Right ventricle myocardium inferior (tissue), 1 donor: Measurements from ENCODE around the gene RAB26. TPM values are rescaled to one million over a fixed set of nuclear protein-coding genes. Genes with fewer than 3 reads are reported as not detected.
"Not testable (repeated sequence)": the region's sequence is repeated elsewhere in the genome, so short reads cannot be mapped to it uniquely, and the experiment has no call there.

ENCODE experiments used
- ATAC-seq: fragments of 200-7000 bp; cut with Tn5 transposase; one replicate; pipeline ENCODE4 v1.9.1; 2020; ENCODE audit warnings: mild to moderate bottlenecking, moderate library complexity
- DNase-seq: peaks from one replicate; pipeline ENCODE4 v3.0.0; 2021; ENCODE audit errors: missing footprints
- intact Hi-C: fragments of 100-400 bp; cut with DNase I; formaldehyde crosslinking; loops from one replicate; pipeline ENCODE4 v1.11.0; 2022
- total RNA-seq: library from RNA; stranded (reverse); fragmentation: NEBNext Ultra II Directional; extraction: Animal tissue kit (Norgen Biotek cat#: 25700); gene quantifications from one replicate; pipeline ENCODE4 v1.2.1, GENCODE V29; 2021
- donor health status: DM: no; HTN: yes; CAD: no; lungs with severe emphysema.

The RAB26 gene
- total RNA-seq, 1 donor from 2014 or later, result 0.87 TPM

DNA sequence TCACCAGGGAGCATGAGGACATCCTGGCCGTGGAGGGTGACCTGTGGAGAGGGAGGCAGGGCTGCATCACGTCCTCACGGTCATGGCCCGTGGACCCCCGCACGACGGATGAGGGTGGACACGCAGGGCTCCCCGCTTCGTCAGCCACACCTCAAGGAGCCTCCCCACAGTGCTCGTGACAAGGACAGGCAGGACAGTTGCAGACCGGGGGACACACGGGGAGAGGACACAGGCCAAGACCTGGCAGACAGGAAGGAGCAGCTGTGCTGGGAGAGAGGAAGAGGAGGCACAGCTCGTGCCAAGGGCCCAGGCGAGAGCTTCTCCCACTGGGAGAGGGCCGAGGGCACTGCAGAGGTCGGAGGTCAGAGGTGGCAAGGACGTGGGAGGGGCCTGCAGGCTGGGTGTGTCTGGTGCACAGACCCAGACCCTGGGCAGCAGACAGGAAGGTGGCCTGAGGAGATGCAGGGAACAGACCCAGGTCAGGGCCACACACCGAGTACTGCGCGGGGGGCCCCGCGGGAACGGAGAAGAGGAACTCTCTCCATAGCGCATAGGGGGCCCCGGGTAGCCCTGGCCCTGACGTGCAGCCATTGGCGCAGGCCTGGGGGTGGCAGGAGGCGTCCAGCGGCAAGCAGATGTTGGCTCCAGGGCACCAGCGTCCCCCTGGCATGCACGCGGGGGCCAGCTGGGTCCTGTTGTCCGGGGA lies 33.4 kb upstream of the RAB26 start:
- intact Hi-C loops, ATAC-seq: not testable (repeated sequence)
- peak; percentile 59 for DNase-seq

DNA sequence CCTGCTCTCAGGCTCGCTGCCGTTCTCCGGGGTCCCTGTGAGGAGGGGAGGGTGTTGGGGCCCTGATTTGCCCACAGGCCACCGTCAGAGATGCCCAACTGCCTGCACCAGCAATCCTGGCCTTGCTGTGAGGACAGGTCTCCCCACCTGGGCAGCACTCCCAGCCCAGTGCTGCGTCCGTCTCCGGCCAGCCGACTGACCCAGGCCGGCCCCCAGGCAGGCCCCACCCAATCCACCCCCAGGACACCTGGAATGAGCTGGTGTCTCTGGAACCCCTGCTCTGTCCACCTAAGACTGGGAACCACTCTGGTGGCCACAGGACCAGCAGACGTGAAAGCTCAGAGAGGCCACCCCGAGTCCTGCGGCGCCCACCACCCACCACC lies 32.8 kb upstream of the RAB26 start:
- ATAC-seq (no peak), DNase-seq (no peak)
- intact Hi-C loops, result no loop called here

DNA sequence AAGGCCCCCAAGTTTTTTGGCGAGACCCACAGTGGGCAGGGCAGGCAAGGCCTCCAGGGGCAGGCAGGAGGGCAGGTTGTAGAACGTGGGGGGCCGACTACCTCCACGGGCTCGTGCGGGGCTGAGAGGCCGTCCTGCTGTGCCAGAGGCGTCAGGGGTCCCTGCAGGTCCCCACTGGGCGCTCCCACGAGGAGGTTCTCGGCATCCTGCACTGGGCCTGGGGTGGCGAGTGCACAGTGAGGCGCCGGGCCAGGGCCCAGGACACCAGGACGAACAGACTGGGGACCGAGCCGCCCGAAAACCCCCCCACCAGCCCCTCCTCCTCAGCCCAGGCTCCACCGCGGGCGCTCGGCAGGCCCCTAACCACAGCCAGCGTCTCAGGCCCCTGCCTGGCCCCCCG lies 32.0 kb upstream of the RAB26 start:
- intact Hi-C loops, ATAC-seq: not testable (repeated sequence)
- peak; percentile 40 for DNase-seq

DNA sequence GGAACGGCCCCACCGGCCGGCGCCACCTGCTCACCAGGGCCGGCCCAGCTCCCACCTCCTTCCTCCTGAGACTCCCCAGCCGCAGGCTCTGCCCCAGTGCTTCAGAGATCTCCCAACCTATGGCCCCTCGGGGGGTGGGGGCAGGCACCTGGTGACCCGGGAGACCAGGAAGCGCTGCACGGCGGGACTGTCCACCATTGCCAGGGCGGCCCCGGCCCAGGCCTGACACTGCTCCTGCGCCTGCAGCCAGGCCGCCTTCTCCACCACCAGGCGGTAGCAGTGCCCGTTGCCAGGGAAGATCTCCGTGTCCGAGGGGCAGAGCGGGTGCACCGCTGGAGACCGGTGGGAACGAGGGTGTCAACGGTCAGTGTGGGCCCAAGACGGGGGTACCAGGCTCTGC lies 31.1 kb upstream of the RAB26 start:
- intact Hi-C loops, ATAC-seq: not testable (repeated sequence)
- DNase-seq, result peak; percentile 21

DNA sequence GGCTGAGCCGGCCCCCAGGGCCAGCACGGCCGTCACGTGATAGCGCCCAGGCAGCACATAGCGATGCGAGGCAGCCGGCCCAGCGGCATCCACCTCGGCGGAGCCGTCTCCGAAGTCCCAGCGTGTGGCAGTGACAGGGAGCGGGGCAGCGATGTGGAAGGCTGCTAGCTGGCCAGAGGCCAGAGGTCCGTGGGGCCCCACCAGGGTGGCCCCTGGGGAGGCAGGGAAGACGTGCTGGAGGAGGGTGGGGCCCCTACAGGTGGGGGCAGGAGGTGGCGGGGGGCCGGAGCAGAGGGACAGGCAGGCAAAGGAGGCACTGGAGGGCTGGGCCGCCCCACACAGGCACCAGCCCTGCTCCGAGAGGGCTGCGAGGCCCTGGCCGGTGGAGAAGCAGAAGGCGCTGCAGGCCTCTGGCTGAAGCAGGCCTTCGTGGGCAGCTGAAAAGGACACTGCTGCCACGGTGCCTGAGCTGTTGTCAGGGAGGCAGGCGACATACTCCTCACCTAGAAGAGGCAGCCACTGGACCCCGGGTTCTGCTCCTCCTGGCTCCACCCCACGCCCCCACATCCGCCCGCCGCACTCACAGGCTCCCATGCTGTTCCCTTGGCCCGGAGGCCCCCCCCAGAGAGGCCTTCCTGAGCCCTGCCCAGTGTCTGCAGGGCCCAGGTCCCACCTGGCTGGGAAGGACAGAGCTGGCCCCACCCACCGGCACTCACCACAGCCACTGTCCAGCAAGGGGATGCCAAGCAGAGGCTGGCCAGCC lies 30.3 kb upstream of the RAB26 start:
- DNase-seq, result peak; percentile 30
- intact Hi-C loops, ATAC-seq: not testable (repeated sequence)

DNA sequence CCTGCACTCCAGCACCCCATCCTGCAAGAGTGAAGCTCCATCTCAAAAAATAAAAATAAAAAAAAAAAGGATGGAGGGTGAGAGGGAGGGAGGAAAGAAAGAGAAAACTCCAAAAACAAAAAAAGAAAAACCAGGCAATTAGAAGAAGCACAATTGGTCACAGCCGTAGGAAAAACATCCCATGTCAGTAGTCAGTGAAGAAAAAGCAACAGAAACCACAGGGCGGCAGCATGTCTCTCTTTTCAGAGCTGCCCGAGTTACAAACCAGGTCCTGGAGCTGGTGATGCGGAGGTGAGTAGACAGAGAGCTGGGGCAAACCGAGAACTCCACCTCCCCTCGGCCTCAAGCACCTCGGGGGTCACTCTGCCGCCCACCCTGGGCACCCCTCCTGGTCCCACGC lies 27.1 kb upstream of the RAB26 start:
- intact Hi-C loops, result loop anchor here (5.0 kb wide), 1 partner anchor 74 kb away; the partner anchor contains the start of genes NTHL1 and TSC2
- ATAC-seq, DNase-seq: not testable (repeated sequence)

DNA sequence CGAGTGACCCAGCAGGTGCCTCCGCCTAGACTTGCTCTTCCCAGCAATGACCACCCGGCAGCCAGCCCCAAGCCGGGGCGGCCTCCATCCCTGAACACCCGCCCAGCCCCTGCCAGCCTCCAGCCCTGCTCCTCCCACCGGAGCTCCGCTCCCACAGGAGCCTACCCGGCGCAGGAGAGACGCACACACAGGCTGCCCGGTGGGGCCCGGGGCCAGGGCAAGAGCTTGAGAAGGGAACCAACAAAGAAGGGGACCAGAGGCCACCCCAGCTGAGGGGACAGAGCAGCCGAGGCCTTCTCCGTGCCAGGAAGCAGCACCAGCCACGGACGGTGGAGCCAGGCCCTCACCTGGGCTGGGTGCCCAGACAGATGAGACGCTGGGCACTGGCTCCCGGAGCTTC lies 26.6 kb upstream of the RAB26 start:
- intact Hi-C loops, result loop anchor here (5.0 kb wide), 1 partner anchor 75 kb away; the partner anchor contains the start of genes NTHL1 and TSC2
- ATAC-seq (peak; percentile 26), DNase-seq (no peak)

DNA sequence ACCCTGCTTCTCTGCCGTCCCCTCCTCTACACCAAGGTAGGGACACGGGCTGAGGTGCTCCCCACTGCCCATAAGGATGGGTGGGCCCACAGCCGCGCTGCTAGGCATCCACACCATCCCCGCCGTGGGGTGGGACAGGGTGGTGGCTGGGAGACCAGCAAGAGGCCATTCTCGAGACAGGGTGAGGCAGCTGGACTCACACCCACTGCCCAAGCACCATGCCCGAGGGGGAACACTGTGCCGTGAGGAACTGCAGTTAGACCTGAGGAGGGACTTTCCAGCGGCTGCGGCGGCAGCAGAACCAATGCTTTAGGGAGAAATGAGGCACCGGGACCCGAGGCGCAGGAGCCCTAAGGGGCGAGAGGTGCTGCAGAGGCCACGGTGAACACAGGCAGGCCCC lies 26.0 kb upstream of the RAB26 start:
- ATAC-seq, result no peak
- DNase-seq, result no peak
- intact Hi-C loops, result loop anchor here (5.0 kb wide), 1 partner anchor 75 kb away; the partner anchor contains the start of genes NTHL1 and TSC2

DNA sequence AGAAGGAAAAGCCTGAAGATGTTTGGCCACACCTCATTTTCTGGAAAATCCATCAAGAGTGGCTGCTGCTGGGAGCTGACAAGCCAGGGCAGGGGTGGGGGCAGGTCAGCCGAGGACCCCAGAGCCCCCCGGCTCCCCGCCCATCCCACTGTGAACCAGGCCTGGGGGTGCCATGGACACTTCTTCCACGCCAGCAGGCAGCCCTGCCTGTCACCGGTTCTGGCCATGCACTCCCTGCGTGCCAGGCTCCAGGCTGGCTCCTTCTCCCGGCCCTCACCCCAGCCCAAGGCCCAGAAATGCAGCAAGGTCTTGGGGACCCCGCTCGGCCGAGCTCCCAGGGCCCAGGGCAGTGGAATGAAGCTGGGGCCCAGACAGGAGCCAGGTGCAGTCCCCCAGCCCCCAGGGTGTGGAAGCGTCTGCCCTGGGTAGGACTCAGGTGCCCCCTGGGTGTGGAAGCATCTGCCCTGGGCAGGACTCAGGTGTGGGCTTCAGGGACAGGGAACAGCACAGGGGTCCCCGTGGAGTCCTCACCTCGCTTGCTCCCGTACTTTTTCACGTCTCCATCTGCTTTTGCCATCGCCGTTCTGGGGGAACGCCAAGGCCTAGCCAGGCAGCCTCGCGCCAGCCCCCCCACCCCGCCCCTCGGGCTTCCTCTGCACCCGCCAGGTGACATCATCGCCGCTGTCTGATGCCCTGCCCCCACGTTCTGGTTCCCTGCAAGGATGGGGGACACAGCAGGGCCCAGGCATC lies 25.3 kb upstream of the RAB26 start:
- peak; percentile 68 for DNase-seq
- intact Hi-C loops, result loop anchor here (5.0 kb wide), 1 partner anchor 76 kb away; the partner anchor contains the start of genes NTHL1 and TSC2
- not testable (repeated sequence) for ATAC-seq

DNA sequence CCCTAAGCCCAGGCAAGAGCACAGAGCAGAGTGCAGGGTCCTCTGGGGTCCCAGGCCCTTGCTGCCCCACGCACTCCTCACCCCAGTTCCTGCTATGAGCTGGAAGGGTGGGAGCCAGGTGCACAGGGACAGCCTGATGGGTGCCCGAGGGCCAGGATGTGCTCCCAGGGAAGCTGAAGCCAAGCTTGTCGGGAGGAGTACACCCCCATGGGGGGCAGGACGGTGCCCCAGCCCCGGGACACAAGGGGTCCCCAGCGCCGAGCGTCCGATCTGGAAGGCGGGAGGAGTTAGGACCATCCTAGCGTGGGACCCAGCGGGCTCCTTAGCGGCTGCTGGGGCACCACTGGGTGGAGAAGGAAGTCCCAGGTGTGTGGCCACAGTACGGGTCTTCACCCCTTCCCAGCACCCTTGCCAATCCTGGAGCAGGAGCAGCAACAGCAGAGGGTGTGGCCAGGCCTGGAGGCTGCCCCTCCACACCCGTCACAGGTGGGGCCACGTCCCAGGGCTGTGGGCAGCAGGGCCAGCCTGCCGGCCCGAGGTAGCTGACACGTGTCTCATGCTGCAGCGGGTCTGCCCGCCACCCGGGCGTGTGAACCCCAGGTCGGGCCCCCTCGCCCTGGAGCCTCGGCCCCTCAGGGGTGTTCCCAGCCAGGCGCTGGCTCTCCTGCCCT lies 24.6 kb upstream of the RAB26 start:
- intact Hi-C loops, result loop anchor here (5.0 kb wide), 1 partner anchor 77 kb away; the partner anchor contains the start of genes NTHL1 and TSC2
- not testable (repeated sequence) for DNase-seq, ATAC-seq

DNA sequence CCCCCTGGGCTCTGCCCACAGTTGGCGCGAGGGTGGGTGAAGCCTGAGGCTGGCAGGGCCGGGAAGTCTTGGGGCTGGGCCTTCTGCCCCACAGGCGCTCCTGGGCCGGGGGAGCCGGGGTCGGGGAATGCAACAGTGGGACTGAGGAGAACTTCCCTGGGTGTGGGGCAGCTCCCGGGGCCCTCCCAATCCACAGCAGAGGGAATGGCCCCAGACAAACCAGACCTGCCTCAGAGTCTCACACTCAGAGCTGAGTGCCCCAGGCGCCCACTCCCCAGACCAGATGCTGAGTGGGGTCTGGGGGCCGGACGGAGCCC lies 24.1 kb upstream of the RAB26 start:
- intact Hi-C loops, result loop anchor here (5.0 kb wide), 1 partner anchor 77 kb away; the partner anchor contains the start of genes NTHL1 and TSC2
- DNase-seq, ATAC-seq: not testable (repeated sequence)

DNA sequence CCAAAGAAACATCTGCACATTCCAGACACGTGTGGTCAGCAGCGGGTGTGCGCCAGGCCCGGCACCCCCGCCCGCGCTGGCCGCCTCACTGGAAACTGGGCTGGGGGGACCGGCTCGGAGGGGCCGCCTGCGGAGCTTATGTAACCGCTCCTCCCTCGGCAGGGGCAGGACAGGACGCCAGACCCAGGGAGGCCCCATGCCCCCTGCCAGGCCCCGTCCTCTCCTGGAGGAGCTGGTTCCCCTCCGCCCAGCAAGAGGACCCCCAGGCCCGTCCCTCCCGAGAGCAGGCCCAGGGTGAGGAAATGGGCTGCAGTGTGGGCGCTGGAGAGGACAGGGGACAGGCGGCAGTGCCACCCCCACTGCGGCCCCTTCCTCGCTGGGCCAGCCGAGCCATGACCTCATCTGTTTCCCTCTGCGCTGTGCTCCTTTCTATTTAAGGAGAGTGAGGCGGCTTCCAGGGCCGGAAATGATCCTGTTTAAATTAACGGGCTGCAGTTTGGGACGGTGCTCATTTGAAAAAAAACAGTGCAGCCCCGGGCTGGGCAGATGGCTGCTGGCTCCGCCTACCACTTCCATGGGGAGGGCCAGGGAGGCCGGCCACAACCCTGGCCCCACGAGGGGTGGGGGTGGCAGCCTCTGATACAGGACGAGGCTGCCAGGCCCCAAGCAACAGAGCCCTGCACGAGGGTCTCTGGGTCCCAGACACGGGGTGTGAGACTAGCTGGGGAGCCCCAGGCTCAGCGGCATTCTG lies 23.6 kb upstream of the RAB26 start:
- DNase-seq, result peak; percentile 80
- ATAC-seq, result peak; percentile 60
- intact Hi-C loops, result loop anchor here (5.0 kb wide), 1 partner anchor 78 kb away; the partner anchor contains the start of genes NTHL1 and TSC2

DNA sequence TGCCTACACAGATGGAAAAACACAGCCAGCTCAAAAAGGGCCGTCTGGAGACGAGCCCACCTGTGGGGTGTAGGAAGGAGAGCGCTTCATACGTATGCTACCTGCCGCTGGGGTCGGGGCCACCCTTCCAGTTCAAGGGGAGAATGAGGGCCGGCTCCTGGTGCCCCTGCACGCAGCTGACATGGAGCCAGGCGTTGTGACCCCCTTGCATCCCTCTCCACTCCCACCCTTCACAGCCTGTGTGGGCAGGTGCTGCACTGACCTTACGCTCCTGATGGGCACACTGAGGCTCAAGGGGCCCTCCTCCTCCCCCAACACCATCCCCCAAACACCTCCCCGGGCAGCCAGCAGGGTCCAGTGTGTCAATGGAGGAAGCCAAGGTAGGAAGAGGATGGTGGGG lies 22.8 kb upstream of the RAB26 start:
- intact Hi-C loops, ATAC-seq: not testable (repeated sequence)
- peak; percentile 60 for DNase-seq

DNA sequence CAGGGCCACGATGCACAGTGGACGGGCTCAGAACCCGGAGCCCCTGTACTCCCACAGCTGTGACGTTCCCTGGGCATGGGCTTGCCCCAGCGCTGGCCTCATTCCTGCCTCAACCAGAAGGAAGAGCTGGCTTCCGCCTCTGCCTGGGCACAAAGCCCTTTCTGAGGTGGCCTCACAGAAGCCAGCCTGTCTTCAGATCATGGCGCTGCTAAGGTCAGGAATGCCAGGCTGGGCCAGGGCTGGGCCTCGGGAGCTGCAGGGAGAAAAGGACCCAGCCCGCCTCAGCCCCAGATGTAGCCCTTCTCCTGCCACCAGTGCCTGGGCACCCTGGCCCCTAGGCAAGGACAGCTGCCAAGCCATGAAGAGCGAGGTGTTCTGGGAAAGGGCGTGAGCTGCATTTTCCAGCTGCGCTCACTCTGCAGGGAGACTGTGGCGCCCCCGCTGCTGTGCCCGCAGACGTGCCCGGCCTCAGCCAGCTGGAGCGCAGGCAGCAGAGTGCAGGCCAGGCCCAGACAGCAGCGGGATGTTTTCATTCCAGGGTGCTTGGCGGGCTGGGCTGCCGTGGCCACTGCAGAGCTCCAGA lies 22.2 kb upstream of the RAB26 start:
- DNase-seq (peak; percentile 66), ATAC-seq (peak; percentile 29)
- intact Hi-C loops, result not testable (repeated sequence)

DNA sequence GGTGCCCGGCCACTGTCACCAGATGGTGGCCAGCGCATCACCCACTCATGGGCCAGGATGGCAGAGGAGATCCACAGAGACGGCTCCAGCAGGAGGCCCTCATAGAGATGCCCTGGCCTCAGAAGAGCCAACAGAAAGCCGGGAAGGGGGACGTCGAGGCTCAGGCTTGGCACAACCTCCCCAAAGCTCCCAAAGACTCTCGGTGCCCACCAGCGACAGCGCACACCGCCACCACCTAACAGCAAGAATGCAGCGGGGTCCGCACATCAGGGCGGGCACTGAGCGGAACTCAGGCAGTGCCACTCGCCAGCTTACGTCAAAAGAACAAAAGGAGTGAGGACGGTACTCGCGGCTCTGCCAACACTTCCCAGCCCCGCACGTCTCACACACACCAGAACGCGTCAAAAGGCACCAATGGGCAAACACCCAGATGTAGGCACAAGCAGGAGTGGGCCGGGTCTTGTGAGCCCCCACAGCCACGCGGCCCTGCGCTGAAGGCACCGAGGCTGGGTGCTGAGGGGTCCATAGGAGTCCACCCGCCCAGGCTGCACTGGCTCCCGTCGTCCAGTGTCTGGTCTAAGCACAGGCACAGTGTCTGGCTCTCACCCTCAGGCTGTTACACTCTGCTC lies 21.4 kb upstream of the RAB26 start:
- ATAC-seq (peak; percentile 1), DNase-seq (peak; percentile 71)
- intact Hi-C loops, result not testable (repeated sequence)

DNA sequence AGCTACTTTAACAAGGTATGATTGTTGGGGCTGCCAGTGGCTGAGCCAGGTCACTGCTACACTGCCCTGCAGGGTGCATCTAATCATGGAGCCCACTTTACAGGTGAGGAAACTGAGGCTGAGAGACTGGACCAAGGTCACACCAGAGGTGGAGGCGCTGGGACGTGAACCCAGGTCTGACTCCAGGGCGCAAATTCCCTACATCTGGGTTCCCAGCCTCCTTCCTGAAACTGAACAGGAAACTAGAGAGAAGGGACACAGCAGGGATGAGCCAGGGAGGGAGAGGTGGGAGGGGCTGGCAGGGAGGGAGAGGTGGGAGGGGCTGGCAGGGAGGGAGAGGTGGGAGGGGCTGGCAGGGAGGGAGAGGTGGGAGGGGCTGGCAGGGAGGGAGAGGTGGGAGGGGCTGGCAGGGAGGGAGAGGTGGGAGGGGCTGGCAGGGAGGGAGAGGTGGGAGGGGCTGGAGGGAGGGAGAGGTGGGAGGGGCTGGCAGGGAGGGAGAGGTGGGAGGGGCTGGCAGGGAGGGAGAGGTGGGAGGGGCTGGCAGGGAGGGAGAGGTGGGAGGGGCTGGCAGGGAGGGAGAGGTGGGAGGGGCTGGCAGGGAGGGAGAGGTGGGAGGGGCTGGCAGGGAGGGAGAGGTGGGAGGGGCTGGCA lies 20.7 kb upstream of the RAB26 start:
- DNase-seq, intact Hi-C loops: not testable (repeated sequence)
- ATAC-seq, result peak; percentile 30
